ENCODE data around the gene DEFB123.

DNA sequence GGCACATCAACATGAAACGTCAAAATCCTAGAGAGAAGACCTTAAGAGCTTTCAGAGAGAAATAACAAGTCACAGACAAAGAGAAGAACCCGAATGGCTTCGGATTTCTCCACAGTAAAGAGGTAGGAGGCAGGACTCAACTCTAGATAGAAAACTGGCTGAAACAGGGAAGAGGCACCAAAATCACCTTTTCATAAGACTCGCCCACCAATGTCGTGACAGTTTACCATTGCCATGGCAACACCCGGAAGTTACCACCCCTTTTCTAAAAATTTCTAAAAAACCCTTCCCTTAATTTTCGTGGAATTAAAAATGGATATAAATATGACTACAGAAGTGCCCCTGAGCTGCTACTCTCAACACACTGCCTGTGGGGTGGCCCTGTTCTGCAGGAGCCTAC, 22.1 kb upstream of the DEFB123 start:
- TF ChIP-seq, protein P1, sequence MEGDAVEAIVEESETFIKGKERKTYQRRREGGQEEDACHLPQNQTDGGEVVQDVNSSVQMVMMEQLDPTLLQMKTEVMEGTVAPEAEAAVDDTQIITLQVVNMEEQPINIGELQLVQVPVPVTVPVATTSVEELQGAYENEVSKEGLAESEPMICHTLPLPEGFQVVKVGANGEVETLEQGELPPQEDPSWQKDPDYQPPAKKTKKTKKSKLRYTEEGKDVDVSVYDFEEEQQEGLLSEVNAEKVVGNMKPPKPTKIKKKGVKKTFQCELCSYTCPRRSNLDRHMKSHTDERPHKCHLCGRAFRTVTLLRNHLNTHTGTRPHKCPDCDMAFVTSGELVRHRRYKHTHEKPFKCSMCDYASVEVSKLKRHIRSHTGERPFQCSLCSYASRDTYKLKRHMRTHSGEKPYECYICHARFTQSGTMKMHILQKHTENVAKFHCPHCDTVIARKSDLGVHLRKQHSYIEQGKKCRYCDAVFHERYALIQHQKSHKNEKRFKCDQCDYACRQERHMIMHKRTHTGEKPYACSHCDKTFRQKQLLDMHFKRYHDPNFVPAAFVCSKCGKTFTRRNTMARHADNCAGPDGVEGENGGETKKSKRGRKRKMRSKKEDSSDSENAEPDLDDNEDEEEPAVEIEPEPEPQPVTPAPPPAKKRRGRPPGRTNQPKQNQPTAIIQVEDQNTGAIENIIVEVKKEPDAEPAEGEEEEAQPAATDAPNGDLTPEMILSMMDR (IDR thresholded peaks at IDR 0.05; ENCODE audit: low read depth, low read length), result no peak
- TF ChIP-seq, protein P2, sequence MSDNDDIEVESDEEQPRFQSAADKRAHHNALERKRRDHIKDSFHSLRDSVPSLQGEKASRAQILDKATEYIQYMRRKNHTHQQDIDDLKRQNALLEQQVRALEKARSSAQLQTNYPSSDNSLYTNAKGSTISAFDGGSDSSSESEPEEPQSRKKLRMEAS (IDR thresholded peaks at IDR 0.05; ENCODE audit: low read depth, low read length), result no peak
- TF ChIP-seq MYC (IDR thresholded peaks at IDR 0.05; ENCODE audit: low read depth, low read length), result no peak

All from NB4 (cell line).